RPMI8226 (cell line): Measurements from ENCODE around the gene TRAPPC14.
A peak's percentile ranks its signal among the peaks of the same experiment; 100 is the strongest.
"Not testable (repeated sequence)": the region's sequence is repeated elsewhere in the genome, so short reads cannot be mapped to it uniquely, and the experiment has no call there.

Experiments used
- DNase-seq: peaks from one replicate; pipeline ENCODE4 v3.0.0-alpha.2; 2015

Gene TRAPPC14

GRCh38 chr7:100152937-100153666 lies 5.4 kb downstream of the TRAPPC14 start:
- DNase-seq = no peak

GRCh38 chr7:100152404-100152803 lies 6.1 kb downstream of the TRAPPC14 start:
- no peak for DNase-seq

GRCh38 chr7:100148559-100149328 lies 9.8 kb downstream of the TRAPPC14 start, which contains the start of gene LAMTOR4:
TSS of gene LAMTOR4 (plus strand) at chr7:100148918. CDS start at chr7:100148973, 55 bp downstream.
- DNase-seq = peak; percentile 100

GRCh38 chr7:100148225-100148558 lies 10.3 kb downstream of the TRAPPC14 start:
- DNase-seq = no peak

- DNase-seq = no peak
Observed at GRCh38 chr7:100147278-100147677, 11.2 kb downstream of the TRAPPC14 start.

GRCh38 chr7:100146350-100146749 lies 12.2 kb downstream of the TRAPPC14 start:
- not testable (repeated sequence) for DNase-seq

- no peak for DNase-seq
Observed at GRCh38 chr7:100142461-100142860, 16.1 kb downstream of the TRAPPC14 start.

- no peak for DNase-seq
Observed at GRCh38 chr7:100141555-100141949, 17.0 kb downstream of the TRAPPC14 start.

GRCh38 chr7:100137851-100138760 lies 20.4 kb downstream of the TRAPPC14 start:
- DNase-seq = peak; percentile 61

GRCh38 chr7:100132697-100133151 lies 25.8 kb downstream of the TRAPPC14 start:
- peak; percentile 81 for DNase-seq

GRCh38 chr7:100132126-100132525 lies 26.4 kb downstream of the TRAPPC14 start:
- DNase-seq = peak; percentile 55

- peak; percentile 91 for DNase-seq
Observed at GRCh38 chr7:100130608-100131453, 27.7 kb downstream of the TRAPPC14 start.

- DNase-seq = peak; percentile 90
Observed at GRCh38 chr7:100130220-100130607, 28.3 kb downstream of the TRAPPC14 start.

GRCh38 chr7:100128637-100128963 lies 29.9 kb downstream of the TRAPPC14 start:
- peak; percentile 63 for DNase-seq

GRCh38 chr7:100127866-100128636 lies 30.5 kb downstream of the TRAPPC14 start:
- peak; percentile 66 for DNase-seq

GRCh38 chr7:100126931-100127865 lies 31.3 kb downstream of the TRAPPC14 start, which contains the start of gene MBLAC1:
TSS of gene MBLAC1 (plus strand) at chr7:100126967. CDS start at chr7:100127396, 429 bp downstream.
- DNase-seq = peak; percentile 98

- DNase-seq = no peak
Observed at GRCh38 chr7:100126239-100126930, 32.1 kb downstream of the TRAPPC14 start.

GRCh38 chr7:100124301-100125230 lies 34.0 kb downstream of the TRAPPC14 start:
- DNase-seq = no peak
